Cardiac muscle cell (in vitro differentiated cells and primary cell): ENCODE results near the gene CELA3A. TPM values are rescaled to one million over a fixed set of nuclear protein-coding genes. Genes with fewer than 3 reads are reported as not detected.
A peak's percentile ranks its signal among the peaks of the same experiment; 100 is the strongest.

Experiments used
- DNase-seq, 2 donors: peaks; one replicate each; pipeline versions ENCODE4 v3.0.0 to v3.0.0-alpha.2; 2010 to 2017; ENCODE audit warnings: low read depth in 1 of 2, low spot score in 1 of 2
- H3K27ac ChIP-seq: fragments of 200-600 bp; sonication (generic); 2 replicates; pipeline ENCODE4 v1.5.1; 2016
- H3K27me3 ChIP-seq: fragments of 200-600 bp; sonication (generic); 2 replicates; pipeline ENCODE4 v1.6.0; 2016; ENCODE audit warnings: control low read depth
- H3K36me3 ChIP-seq: fragments of 200-600 bp; sonication (generic); 2 replicates; pipeline ENCODE4 v1.5.1; 2016; ENCODE audit warnings: control low read depth
- H3K4me1 ChIP-seq: fragments of 200-600 bp; sonication (generic); 2 replicates; pipeline ENCODE4 v1.8.1; 2017; ENCODE audit warnings: low read depth, mild to moderate bottlenecking, mixed run types
- H3K4me3 ChIP-seq: fragments of 200-600 bp; sonication (generic); 2 replicates; pipeline ENCODE4 v1.5.1; 2016; ENCODE audit warnings: mild to moderate bottlenecking
- H3K9me3 ChIP-seq: fragments of 200-600 bp; sonication (generic); 2 replicates; pipeline ENCODE4 v1.5.1; 2017; ENCODE audit warnings: low read depth, mild to moderate bottlenecking, control low read depth
- CTCF ChIP-seq: IDR thresholded peaks from 2 replicates; pipeline ENCODE4 v1.5.1; 2012; ENCODE audit warnings: low read depth, mild to moderate bottlenecking, low read length
- polyA plus RNA-seq: library from polyadenylated mRNA; unstranded; fragments of >200 nt; fragmentation: Nextera tagmentation; extraction: Ambion mirVana; gene quantifications from 2 replicates; pipeline ENCODE4 v1.2.1, GENCODE V29; 2016
- total RNA-seq: library from RNA; depleted of rRNA; stranded (reverse); fragments of >200 nt; gene quantifications from 2 replicates; pipeline ENCODE4 v1.2.3, GENCODE V29; 2016

The CELA3A gene
- total RNA-seq (not detected in 2 replicates), polyA plus RNA-seq (not detected in 2 replicates)

DNA sequence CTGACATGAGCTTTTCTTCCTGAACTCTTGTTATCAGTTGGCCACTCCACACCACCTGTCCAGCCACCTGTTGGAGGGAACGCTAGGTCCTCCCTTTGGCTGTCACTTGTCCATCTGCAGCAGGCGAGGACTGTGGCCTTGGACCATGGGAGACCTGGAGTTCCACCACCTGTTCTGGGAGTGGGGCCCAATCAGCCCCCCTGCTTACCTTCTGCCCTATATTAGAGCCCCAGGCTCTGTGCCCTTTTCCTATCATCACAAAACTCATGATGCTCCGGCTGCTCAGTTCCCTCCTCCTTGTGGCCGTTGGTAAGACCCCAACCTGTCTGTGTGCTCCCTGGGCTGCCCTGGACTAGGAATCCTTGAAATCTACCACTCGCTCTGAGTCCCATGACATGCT is at the start of gene CELA3A:
TSS of gene CELA3A (plus strand) at position 249 of the 400 bp plus-strand sequence. CDS start at position 267, 18 bp downstream.
- H3K9me3 ChIP-seq, result no peaks in the 10 kb centered on the region
- H3K4me1 ChIP-seq, result no peaks in the 10 kb centered on the region
- no peak within 1 kb of the TSS for H3K27ac ChIP-seq
- no peaks in the 10 kb centered on the region for H3K36me3 ChIP-seq
- H3K27me3 ChIP-seq, result no peaks in the 10 kb centered on the region
- TF ChIP-seq CTCF, result no peak
- no peak for DNase-seq
- no peak within 1 kb of the TSS for H3K4me3 ChIP-seq

GRCh38 chr1:21952786-21953520 is 48.5 kb upstream of the CELA3A start:
- H3K27ac ChIP-seq, result no peak overlapping the region
- no peaks in the 10 kb centered on the region for H3K36me3 ChIP-seq
- no peak for DNase-seq
- H3K4me3 ChIP-seq, result no peak overlapping the region
- H3K27me3 ChIP-seq, result no peaks in the 10 kb centered on the region
- H3K4me1 ChIP-seq, result peaks cover 25% of the 10 kb centered on the region
- H3K9me3 ChIP-seq, result no peaks in the 10 kb centered on the region
- TF ChIP-seq CTCF, result no peak

- DNase-seq, result no peak
- Histone ChIP-seq H3K4me3 (no peak overlapping the region), H3K36me3 (no peaks in the 10 kb centered on the region), H3K4me1 (peaks cover 19% of the 10 kb centered on the region), H3K27me3 (no peaks in the 10 kb centered on the region), H3K27ac (peak overlapping the region; percentile 54), H3K9me3 (no peaks in the 10 kb centered on the region)
- TF ChIP-seq CTCF, result no peak
Measured at GRCh38 chr1:21955058-21955457, 46.4 kb upstream of the CELA3A start.

GRCh38 chr1:21955501-21956281 is 45.8 kb upstream of the CELA3A start:
- TF ChIP-seq CTCF, result no peak
- peak overlapping the region; percentile 54 for H3K27ac ChIP-seq
- DNase-seq, result no peak

GRCh38 chr1:21956720-21957552 is 44.5 kb upstream of the CELA3A start:
- Histone ChIP-seq H3K27me3 (no peaks in the 10 kb centered on the region), H3K27ac (no peak overlapping the region), H3K4me3 (no peak overlapping the region), H3K9me3 (no peaks in the 10 kb centered on the region), H3K36me3 (no peaks in the 10 kb centered on the region), H3K4me1 (peaks cover 19% of the 10 kb centered on the region)
- peak; percentile 51 to 61 for DNase-seq
- no peak for TF ChIP-seq CTCF

More at GRCh38 chr1:21955501-21956281, 45.8 kb upstream of the CELA3A start:
- Histone ChIP-seq H3K4me3 (no peak overlapping the region), H3K9me3 (no peaks in the 10 kb centered on the region), H3K4me1 (peaks cover 19% of the 10 kb centered on the region), H3K36me3 (no peaks in the 10 kb centered on the region), H3K27me3 (no peaks in the 10 kb centered on the region)
